H9 (cell line): ENCODE measurements around the gene PRRX1. TPM values are rescaled to one million over a fixed set of nuclear protein-coding genes. Genes with fewer than 3 reads are reported as not detected.

Source experiments
- DNase-seq: peaks from one replicate; pipeline ENCODE4 v3.0.0-alpha.2; 2017
- H2AFZ ChIP-seq: one replicate; pipeline ENCODE4 v1.6.1; 2013; ENCODE audit warnings: mild to moderate bottlenecking, low read length, control low read depth, moderate library complexity
- H2AK5ac ChIP-seq: 2 replicates; pipeline ENCODE4 v1.6.1; 2013; ENCODE audit warnings: low read length, control low read depth, mixed read lengths; ENCODE audit not compliant: insufficient read length
- H2BK120ac ChIP-seq: one replicate; pipeline ENCODE4 v1.6.1; 2013; ENCODE audit warnings: low read depth, mild to moderate bottlenecking, low read length, control low read depth, inconsistent platforms; ENCODE audit not compliant: poor library complexity, severe bottlenecking
- H2BK12ac ChIP-seq: 2 replicates; pipeline ENCODE4 v1.6.1; 2013; ENCODE audit warnings: low read length, control low read depth, mixed read lengths, low read depth; ENCODE audit not compliant: insufficient read length
- H2BK15ac ChIP-seq: 2 replicates; pipeline ENCODE4 v1.6.1; 2013; ENCODE audit warnings: low read depth, low read length, control low read depth
- H2BK20ac ChIP-seq: one replicate; pipeline ENCODE4 v1.6.1; 2013; ENCODE audit warnings: low read depth, mild to moderate bottlenecking, low read length, control low read depth, inconsistent platforms; ENCODE audit not compliant: poor library complexity, severe bottlenecking
- H2BK5ac ChIP-seq: 2 replicates; pipeline ENCODE4 v1.6.1; 2013; ENCODE audit warnings: low read length, control low read depth, mixed read lengths; ENCODE audit not compliant: insufficient read length
- H3K14ac ChIP-seq: 2 replicates; pipeline ENCODE4 v1.6.1; 2013; ENCODE audit warnings: low read length, control low read depth; ENCODE audit not compliant: insufficient read depth
- H3K18ac ChIP-seq: 2 replicates; pipeline ENCODE4 v1.6.1; 2013; ENCODE audit warnings: low read depth, mild to moderate bottlenecking, mixed read lengths, low read length, control low read depth; ENCODE audit not compliant: insufficient read length
- H3K23ac ChIP-seq: 2 replicates; pipeline ENCODE4 v1.6.1; 2013; ENCODE audit warnings: low read length, control low read depth, mixed read lengths, low read depth; ENCODE audit not compliant: insufficient read length
- H3K23me2 ChIP-seq: 2 replicates; pipeline ENCODE4 v1.6.1; 2013; ENCODE audit warnings: low read depth, mild to moderate bottlenecking, mixed read lengths, low read length, control low read depth; ENCODE audit not compliant: insufficient read length, poor library complexity, severe bottlenecking
- H3K27ac ChIP-seq: 2 replicates; pipeline ENCODE4 v1.5.1; 2013; ENCODE audit warnings: low read length, control low read depth, mixed read lengths, low read depth; ENCODE audit not compliant: insufficient read length
- H3K27me3 ChIP-seq: 2 replicates; pipeline ENCODE4 v1.6.1; 2013; ENCODE audit warnings: low read length, control low read depth, inconsistent platforms; ENCODE audit not compliant: insufficient read depth
- H3K4ac ChIP-seq: 2 replicates; pipeline ENCODE4 v1.6.1; 2013; ENCODE audit warnings: low read depth, mild to moderate bottlenecking, control low read depth, inconsistent platforms, low read length, moderate library complexity
- H3K4me1 ChIP-seq: 2 replicates; pipeline ENCODE4 v1.6.1; 2013; ENCODE audit warnings: low read length, control low read depth, inconsistent platforms; ENCODE audit not compliant: insufficient read depth
- H3K4me2 ChIP-seq: 2 replicates; pipeline ENCODE4 v1.6.1; 2013; ENCODE audit warnings: low read length, control low read depth, mixed read lengths; ENCODE audit not compliant: insufficient read length, insufficient read depth
- H3K56ac ChIP-seq: 2 replicates; pipeline ENCODE4 v1.6.1; 2013; ENCODE audit warnings: low read depth, mild to moderate bottlenecking, mixed read lengths, low read length, control low read depth; ENCODE audit not compliant: insufficient read length
- H3K79me1 ChIP-seq: 2 replicates; pipeline ENCODE4 v1.6.1; 2013; ENCODE audit warnings: low read depth, mild to moderate bottlenecking, moderate library complexity, low read length, control low read depth, inconsistent platforms; ENCODE audit not compliant: insufficient read depth, poor library complexity, severe bottlenecking
- H3K79me2 ChIP-seq: 2 replicates; pipeline ENCODE4 v1.6.1; 2013; ENCODE audit warnings: low read length, control low read depth, inconsistent platforms; ENCODE audit not compliant: insufficient read depth
- H3K9ac ChIP-seq: 2 replicates; pipeline ENCODE4 v1.6.1; 2013; ENCODE audit warnings: low read length, control low read depth, mixed read lengths; ENCODE audit not compliant: insufficient read length; ENCODE audit errors: extremely low read depth
- H3K9me3 ChIP-seq: one replicate; pipeline ENCODE4 v1.6.1; 2013; ENCODE audit warnings: low read depth, low read length, inconsistent platforms; ENCODE audit not compliant: control insufficient read depth
- H3T11ph ChIP-seq: one replicate; pipeline ENCODE4 v1.6.1; 2013; ENCODE audit warnings: mild to moderate bottlenecking, low read length, control low read depth, inconsistent platforms
- H4K20me1 ChIP-seq: one replicate; pipeline ENCODE4 v1.6.1; 2013; ENCODE audit not compliant: control insufficient read depth, insufficient read length, insufficient read depth
- H4K5ac ChIP-seq: 2 replicates; pipeline ENCODE4 v1.6.1; 2013; ENCODE audit warnings: low read depth, mild to moderate bottlenecking, mixed read lengths, low read length, control low read depth; ENCODE audit not compliant: insufficient read length
- H4K8ac ChIP-seq: replicated peaks from 2 replicates; pipeline ENCODE4 v1.6.1; 2013; ENCODE audit warnings: low read length, control low read depth, mixed read lengths, low read depth; ENCODE audit not compliant: insufficient read length
- H4K91ac ChIP-seq: 2 replicates; pipeline ENCODE4 v1.6.1; 2013; ENCODE audit warnings: low read depth, mild to moderate bottlenecking, moderate library complexity, mixed read lengths, low read length, control low read depth; ENCODE audit not compliant: insufficient read length
- H3K27ac Mint-ChIP-seq, 3 experiments: 2 replicates in 2 of 3; 3 replicates in 1 of 3; pipeline ENCODE4 v1.8.0; 2020 to 2021; ENCODE audit warnings: mixed read lengths in 3 of 3, mild to moderate bottlenecking in 1 of 3, moderate library complexity in 1 of 3
- H3K27me3 Mint-ChIP-seq: 2 replicates; pipeline ENCODE4 v1.8.0; 2021; ENCODE audit warnings: low read depth, mild to moderate bottlenecking, moderate library complexity, mixed read lengths
- H3K36me3 Mint-ChIP-seq, 3 experiments: 2 replicates in 2 of 3; 3 replicates in 1 of 3; pipeline ENCODE4 v1.8.0; 2020 to 2021; ENCODE audit warnings: low read depth in 3 of 3, mixed read lengths in 3 of 3; ENCODE audit not compliant: insufficient read depth in 1 of 3
- H3K4me1 Mint-ChIP-seq, 2 experiments: 2 replicates each; pipeline ENCODE4 v1.8.0; 2020; ENCODE audit warnings: mixed read lengths in 2 of 2
- H3K4me3 Mint-ChIP-seq, 2 experiments: 2 replicates in 1 of 2; 3 replicates in 1 of 2; pipeline ENCODE4 v1.8.0; 2020 to 2021; ENCODE audit warnings: mild to moderate bottlenecking in 2 of 2, mixed read lengths in 2 of 2, moderate library complexity in 1 of 2
- H3K9me3 Mint-ChIP-seq, 2 experiments: 2 replicates in 1 of 2; 3 replicates in 1 of 2; pipeline ENCODE4 v1.8.0; 2020; ENCODE audit warnings: mild to moderate bottlenecking in 2 of 2, mixed read lengths in 2 of 2, moderate library complexity in 1 of 2
- CTCF ChIP-seq: fragments of 200-600 bp; sonication (generic); conservative IDR thresholded peaks from 3 replicates; pipeline ENCODE4 v1.8.0; 2021; ENCODE audit warnings: antibody characterized with exemption, mild to moderate bottlenecking
- WGBS: extraction: QIAGEN DNeasy Blood & Tissue Kit; methylation state at CpG from one replicate; pipeline ENCODE4 v1.1.7; 2013; ENCODE audit warnings: missing lambda C conversion rate, low lambda C conversion rate, mixed read lengths; ENCODE audit not compliant: insufficient read length; ENCODE audit errors: extremely low coverage; 5-methylcytosine and 5-hydroxymethylcytosine counted together
- total RNA-seq: library from RNA; stranded (reverse); gene quantifications from 2 replicates; pipeline ENCODE4 v1.2.1, GENCODE V29; 2021

Gene PRRX1
- total RNA-seq, 1 experiment from 2014 or later, result not detected

- DNase-seq, result no peak
Measured at GRCh38 chr1:170731566-170732251, 67.8 kb downstream of the PRRX1 start.

More at GRCh38 chr1:170731566-170732251, 67.8 kb downstream of the PRRX1 start:
- TF ChIP-seq CTCF, result no peak
- no peaks in the 10 kb centered on the region for H3K4me1 Mint-ChIP-seq
- H2BK5ac ChIP-seq, result no peak overlapping the region
- H2AK5ac ChIP-seq, result no peak overlapping the region
- H3K9ac ChIP-seq, result no peak overlapping the region
- H4K91ac ChIP-seq, result no peak overlapping the region
- WGBS, result no CpG with 5 or more reads among the region's 4 CpGs
- H3K18ac ChIP-seq, result no peak overlapping the region
- H3K9me3 Mint-ChIP-seq, result no peaks in the 10 kb centered on the region
- H4K5ac ChIP-seq, result no peak overlapping the region
- no peak overlapping the region for H3K27ac Mint-ChIP-seq
- no peak overlapping the region for H2BK120ac ChIP-seq
- no peaks in the 10 kb centered on the region for H4K20me1 ChIP-seq
- no peak overlapping the region for H3K56ac ChIP-seq
- H3K23me2 ChIP-seq, result no peaks in the 10 kb centered on the region
- H3K79me2 ChIP-seq, result no peaks in the 10 kb centered on the region
- no peak overlapping the region for H3K4me2 ChIP-seq
- H3K23ac ChIP-seq, result no peak overlapping the region
- H3K27me3 Mint-ChIP-seq, result no peaks in the 10 kb centered on the region; the same call in 1 of the 2 replicates
- H3K27me3 ChIP-seq, result no peaks in the 10 kb centered on the region
- no peak overlapping the region for H2BK20ac ChIP-seq
- no peak overlapping the region for H3K4me3 Mint-ChIP-seq
- no peak overlapping the region for H3K14ac ChIP-seq
- no peak overlapping the region for H3K27ac ChIP-seq
- no peak overlapping the region for H2AFZ ChIP-seq
- H4K8ac ChIP-seq, result no peak overlapping the region
- H2BK12ac ChIP-seq, result no peak overlapping the region
- no peak overlapping the region for H3K4ac ChIP-seq
- H2BK15ac ChIP-seq, result no peak overlapping the region
- H3K79me1 ChIP-seq, result no peaks in the 10 kb centered on the region
- H3K4me1 ChIP-seq, result no peaks in the 10 kb centered on the region
- no peaks in the 10 kb centered on the region for H3K9me3 ChIP-seq
- no peaks in the 10 kb centered on the region for H3K36me3 Mint-ChIP-seq
- no peak overlapping the region for H3T11ph ChIP-seq
